CD14-positive monocyte (primary cell): ENCODE data around the gene KCNT2. TPM values are rescaled to one million over a fixed set of nuclear protein-coding genes. Genes with fewer than 3 reads are reported as not detected.

Experiments used
- DNase-seq, 3 donors: peaks; one replicate each; pipeline ENCODE4 v3.0.0-alpha.2; 2011 to 2022
- H2AFZ ChIP-seq: 2 replicates; pipeline ENCODE4 v1.6.0; 2012; ENCODE audit warnings: mild to moderate bottlenecking, low read depth, low read length, inconsistent platforms; ENCODE audit not compliant: insufficient read depth, poor library complexity, severe bottlenecking
- H3K27ac ChIP-seq, 2 donors: 1 replicate in 1 of 2; 2 replicates in 1 of 2; pipeline ENCODE4 v1.5.1; 2012 to 2013; ENCODE audit warnings: low read length in 2 of 2, control low read depth in 1 of 2, inconsistent platforms in 1 of 2, low read depth in 1 of 2, mild to moderate bottlenecking in 1 of 2
- H3K27me3 ChIP-seq, 2 donors: one replicate each; pipeline versions ENCODE4 v1.6.0 to v1.6.1; 2011 to 2013; ENCODE audit warnings: low read length in 2 of 2; ENCODE audit not compliant: control insufficient read depth in 2 of 2, insufficient read depth in 2 of 2
- H3K36me3 ChIP-seq, 2 donors: replicated peaks in 1 of 2; 1 replicate in 1 of 2; 2 replicates in 1 of 2; pipeline versions ENCODE4 v1.5.1 to v1.6.1; 2012 to 2013; ENCODE audit warnings: low read length in 2 of 2, control low read depth in 1 of 2, inconsistent platforms in 1 of 2, mild to moderate bottlenecking in 1 of 2; ENCODE audit not compliant: insufficient read depth in 2 of 2, control insufficient read depth in 1 of 2
- H3K4me1 ChIP-seq, 2 donors: 1 replicate in 1 of 2; 2 replicates in 1 of 2; pipeline versions ENCODE4 v1.5.1 to v1.6.1; 2012 to 2013; ENCODE audit warnings: low read length in 2 of 2, control low read depth in 1 of 2, inconsistent platforms in 1 of 2, mild to moderate bottlenecking in 1 of 2, moderate library complexity in 1 of 2; ENCODE audit not compliant: insufficient read depth in 2 of 2, control insufficient read depth in 1 of 2
- H3K4me2 ChIP-seq: replicated peaks from 2 replicates; pipeline ENCODE3; 2012; ENCODE audit warnings: low read length, moderate library complexity, mild to moderate bottlenecking; ENCODE audit not compliant: poor library complexity, severe bottlenecking; ENCODE audit errors: extremely low read depth
- H3K4me3 ChIP-seq, 3 experiments: fragments of 200-600 bp in 1 of 3; sonication (generic) in 1 of 3; replicated peaks in 1 of 3; 1 replicate in 2 of 3; 2 replicates in 1 of 3; pipeline ENCODE4 v1.5.1; 2011 to 2013; ENCODE audit warnings: low read length in 3 of 3, mild to moderate bottlenecking in 3 of 3, control low read depth in 2 of 3, low read depth in 2 of 3, inconsistent platforms in 1 of 3, moderate library complexity in 1 of 3
- H3K79me2 ChIP-seq: 2 replicates; pipeline ENCODE4 v1.6.0; 2012; ENCODE audit warnings: mild to moderate bottlenecking, control low read depth, inconsistent platforms, low read length, moderate library complexity; ENCODE audit not compliant: insufficient read depth
- H3K9ac ChIP-seq: 2 replicates; pipeline ENCODE4 v1.6.0; 2017; ENCODE audit warnings: low read length, mild to moderate bottlenecking; ENCODE audit not compliant: insufficient read depth, poor library complexity, severe bottlenecking
- H3K9me3 ChIP-seq, 2 donors: replicated peaks in 1 of 2; 1 replicate in 1 of 2; 2 replicates in 1 of 2; pipeline versions ENCODE4 v1.5.1 to v1.6.1; 2012 to 2013; ENCODE audit warnings: low read length in 2 of 2, control low read depth in 1 of 2; ENCODE audit not compliant: control insufficient read depth in 1 of 2, insufficient read depth in 1 of 2
- H4K20me1 ChIP-seq: 2 replicates; pipeline ENCODE4 v1.6.0; 2012; ENCODE audit warnings: mild to moderate bottlenecking, low read length, control low read depth, moderate library complexity; ENCODE audit not compliant: insufficient read depth
- H3K27ac Mint-ChIP-seq, 7 donors: one replicate each; pipeline ENCODE4 v1.8.0; 2020; ENCODE audit warnings: mild to moderate bottlenecking in 7 of 7, mixed read lengths in 7 of 7, moderate library complexity in 6 of 7, inconsistent platforms in 2 of 7
- H3K27me3 Mint-ChIP-seq, 3 donors: one replicate each; pipeline ENCODE4 v1.8.0; 2021 to 2022; ENCODE audit warnings: low read depth in 3 of 3, mild to moderate bottlenecking in 3 of 3, mixed read lengths in 3 of 3, moderate library complexity in 3 of 3, inconsistent platforms in 1 of 3
- H3K36me3 Mint-ChIP-seq, 2 donors: one replicate each; pipeline ENCODE4 v1.8.0; 2020; ENCODE audit warnings: mixed read lengths in 2 of 2, inconsistent platforms in 1 of 2, mild to moderate bottlenecking in 1 of 2
- H3K4me1 Mint-ChIP-seq: one replicate; pipeline ENCODE4 v1.8.0; 2020; ENCODE audit warnings: mild to moderate bottlenecking, mixed read lengths
- H3K4me3 Mint-ChIP-seq, 2 donors: one replicate each; pipeline ENCODE4 v1.8.0; 2020; ENCODE audit warnings: mild to moderate bottlenecking in 2 of 2, mixed read lengths in 2 of 2, moderate library complexity in 1 of 2
- H3K9me3 Mint-ChIP-seq, 7 donors: one replicate each; pipeline ENCODE4 v1.8.0; 2020 to 2022; ENCODE audit warnings: mixed read lengths in 7 of 7, mild to moderate bottlenecking in 6 of 7, moderate library complexity in 6 of 7, inconsistent platforms in 2 of 7
- CTCF ChIP-seq: fragments of 200-600 bp; IDR thresholded peaks from one replicate; pipeline ENCODE4 v1.8.0; 2022; ENCODE audit warnings: antibody characterized with exemption, mild to moderate bottlenecking
- WGBS: methylation state at CpG from one replicate; pipeline ENCODE4 v1.1.5; 2013; ENCODE audit warnings: missing lambda C conversion rate; ENCODE audit not compliant: insufficient coverage; 5-methylcytosine and 5-hydroxymethylcytosine counted together
- intact Hi-C, 2 donors: fragments of 100-400 bp; cut with micrococcal nuclease; formaldehyde crosslinking; loops; one replicate each; pipeline versions ENCODE4 v1.15.0 to v1.15.1; 2023
- polyA plus RNA-seq, 3 donors: library from polyadenylated mRNA; depleted of rRNA in 1 of 3; unstranded in 2 of 3; stranded (reverse) in 1 of 3; fragments of 300-500 nt in 2 of 3; fragments of >200 nt in 1 of 3; fragmentation: Illumina TruSeq in 2 of 3; gene quantifications; 1 replicate in 2 of 3; 2 replicates in 1 of 3; pipeline ENCODE4 v1.2.3, GENCODE V29; 2012 to 2021

Gene KCNT2
- polyA plus RNA-seq, 3 donors, result not detected

DNA sequence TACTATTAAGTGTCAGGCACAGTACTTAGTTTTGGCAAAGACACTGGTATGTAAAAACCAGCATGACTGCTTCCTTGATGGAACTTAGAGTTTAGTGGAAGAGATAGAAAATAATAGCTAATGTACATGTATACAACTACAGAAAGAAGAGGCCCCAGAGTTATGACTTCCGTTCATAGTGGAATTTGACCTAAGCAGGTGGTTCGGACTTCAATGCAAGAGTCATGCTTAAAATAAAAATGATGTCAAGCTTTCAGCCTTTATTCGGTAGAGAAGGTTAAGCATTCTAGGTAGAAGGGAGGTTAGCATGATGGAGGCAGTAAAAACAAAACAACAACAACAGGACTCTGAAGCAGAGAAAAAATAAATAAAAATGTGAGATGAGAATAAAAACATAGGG lies 165.9 kb downstream of the KCNT2 start:
- Histone ChIP-seq H3K36me3 (no peaks in the 10 kb centered on the region), H3K9ac (no peak overlapping the region), H3K4me1 (no peaks in the 10 kb centered on the region), H3K79me2 (no peaks in the 10 kb centered on the region), H3K4me2 (no peak overlapping the region), H3K4me3 (no peak overlapping the region), H3K27ac (no peak overlapping the region), H4K20me1 (no peaks in the 10 kb centered on the region), H3K27me3 (no peaks in the 10 kb centered on the region), H3K9me3 (no peaks in the 10 kb centered on the region), H2AFZ (no peak overlapping the region)
- intact Hi-C loops, result no loop called here
- H3K27me3 Mint-ChIP-seq, result no peaks in the 10 kb centered on the region
- no CpG with 5 or more reads among the region's 3 CpGs for WGBS
- H3K4me1 Mint-ChIP-seq, result no peaks in the 10 kb centered on the region
- H3K4me3 Mint-ChIP-seq, result no peak overlapping the region
- TF ChIP-seq CTCF, result no peak
- DNase-seq, result no peak
- H3K9me3 Mint-ChIP-seq, result no peaks in the 10 kb centered on the region
- no peaks in the 10 kb centered on the region for H3K36me3 Mint-ChIP-seq
- H3K27ac Mint-ChIP-seq, result no peak overlapping the region

GRCh38 chr1:196440711-196441110 lies 167.5 kb downstream of the KCNT2 start:
- H3K4me1 Mint-ChIP-seq, result no peaks in the 10 kb centered on the region
- no peak overlapping the region for H2AFZ ChIP-seq
- no peak overlapping the region for H3K4me3 ChIP-seq
- no peak for TF ChIP-seq CTCF
- H3K27me3 ChIP-seq, result no peaks in the 10 kb centered on the region
- no peak overlapping the region for H3K4me2 ChIP-seq
- H3K9me3 ChIP-seq, result no peaks in the 10 kb centered on the region
- H3K79me2 ChIP-seq, result no peaks in the 10 kb centered on the region
- no peaks in the 10 kb centered on the region for H3K4me1 ChIP-seq
- no peaks in the 10 kb centered on the region for H3K27me3 Mint-ChIP-seq
- H3K9ac ChIP-seq, result no peak overlapping the region
- H3K27ac Mint-ChIP-seq, result no peak overlapping the region
- H3K9me3 Mint-ChIP-seq, result no peaks in the 10 kb centered on the region
- intact Hi-C loops, result no loop called here
- no peak overlapping the region for H3K4me3 Mint-ChIP-seq
- no CpG with 5 or more reads among the region's 1 CpG for WGBS
- H3K36me3 ChIP-seq, result no peaks in the 10 kb centered on the region
- H3K27ac ChIP-seq, result no peak overlapping the region
- DNase-seq, result no peak
- H4K20me1 ChIP-seq, result no peaks in the 10 kb centered on the region
- H3K36me3 Mint-ChIP-seq, result no peaks in the 10 kb centered on the region
